ENCODE measurements around the gene LDB2. TPM values are rescaled to one million over a fixed set of nuclear protein-coding genes. Genes with fewer than 3 reads are reported as not detected.

The LDB2 gene
- total RNA-seq, 1 experiment from 2014 or later, result 18.7 TPM

GRCh38 chr4:16677001-16677944 lies 221.2 kb downstream of the LDB2 start:
- no peak overlapping the region for H3K4me3 ChIP-seq
- no peak for DNase-seq
- no peaks in the 10 kb centered on the region for H3K9me3 ChIP-seq
- no peaks in the 10 kb centered on the region for H3K36me3 ChIP-seq
- no peaks in the 10 kb centered on the region for H3K27me3 ChIP-seq

- Histone ChIP-seq H3K36me3 (no peaks in the 10 kb centered on the region), H3K9me3 (no peaks in the 10 kb centered on the region), H3K4me3 (no peak overlapping the region), H3K27me3 (no peaks in the 10 kb centered on the region)
- DNase-seq, result no peak
These were observed 222.1 kb downstream of the LDB2 start for GRCh38 chr4:16676230-16676770.

- Histone ChIP-seq H3K36me3 (no peaks in the 10 kb centered on the region), H3K27me3 (no peaks in the 10 kb centered on the region)
These were observed 224.4 kb downstream of the LDB2 start for GRCh38 chr4:16674082-16674481.

GRCh38 chr4:16672421-16672820 lies 226.0 kb downstream of the LDB2 start:
- DNase-seq, result no peak
- no peaks in the 10 kb centered on the region for H3K36me3 ChIP-seq
- H3K4me3 ChIP-seq, result no peak overlapping the region
- H3K27me3 ChIP-seq, result no peaks in the 10 kb centered on the region
- no peaks in the 10 kb centered on the region for H3K9me3 ChIP-seq

More at GRCh38 chr4:16674082-16674481, 224.4 kb downstream of the LDB2 start:
- DNase-seq, result no peak
- H3K9me3 ChIP-seq, result no peaks in the 10 kb centered on the region
- no peak overlapping the region for H3K4me3 ChIP-seq

GRCh38 chr4:16671741-16672140 lies 226.7 kb downstream of the LDB2 start:
- DNase-seq, result no peak
- Histone ChIP-seq H3K27me3 (no peaks in the 10 kb centered on the region), H3K9me3 (no peaks in the 10 kb centered on the region), H3K4me3 (no peak overlapping the region), H3K36me3 (no peaks in the 10 kb centered on the region)

GRCh38 chr4:16670727-16671126 lies 227.7 kb downstream of the LDB2 start:
- H3K27me3 ChIP-seq, result no peaks in the 10 kb centered on the region
- no peak for DNase-seq
- no peak overlapping the region for H3K4me3 ChIP-seq
- H3K9me3 ChIP-seq, result no peaks in the 10 kb centered on the region
- no peaks in the 10 kb centered on the region for H3K36me3 ChIP-seq

GRCh38 chr4:16669036-16669435 lies 229.4 kb downstream of the LDB2 start:
- no peaks in the 10 kb centered on the region for H3K9me3 ChIP-seq
- H3K36me3 ChIP-seq, result no peaks in the 10 kb centered on the region; the same call in none of the 2 replicates
- no peaks in the 10 kb centered on the region for H3K27me3 ChIP-seq
- no peak overlapping the region for H3K4me3 ChIP-seq
- DNase-seq, result no peak

- Histone ChIP-seq H3K9me3 (no peaks in the 10 kb centered on the region), H3K4me3 (no peak overlapping the region), H3K36me3 (no peaks in the 10 kb centered on the region; the same call in none of the 2 replicates), H3K27me3 (no peaks in the 10 kb centered on the region)
- no peak for DNase-seq
These were observed 230.0 kb downstream of the LDB2 start for GRCh38 chr4:16668488-16668887.

GRCh38 chr4:16667464-16667863 lies 231.0 kb downstream of the LDB2 start:
- Histone ChIP-seq H3K36me3 (no peaks in the 10 kb centered on the region; the same call in none of the 2 replicates), H3K9me3 (no peaks in the 10 kb centered on the region), H3K27me3 (no peaks in the 10 kb centered on the region), H3K4me3 (no peak overlapping the region)
- DNase-seq, result peak; percentile 10

- no peaks in the 10 kb centered on the region for H3K9me3 ChIP-seq
- no peak overlapping the region for H3K4me3 ChIP-seq
- no peak for DNase-seq
- no peaks in the 10 kb centered on the region for H3K27me3 ChIP-seq
- H3K36me3 ChIP-seq, result no peaks in the 10 kb centered on the region; the same call in none of the 2 replicates
These were observed 232.4 kb downstream of the LDB2 start for GRCh38 chr4:16665942-16666551.

GRCh38 chr4:16663732-16664131 lies 234.7 kb downstream of the LDB2 start:
- no peaks in the 10 kb centered on the region for H3K9me3 ChIP-seq
- DNase-seq, result no peak
- no peaks in the 10 kb centered on the region for H3K27me3 ChIP-seq
- no peaks in the 10 kb centered on the region; the same call in none of the 2 replicates for H3K36me3 ChIP-seq
- H3K4me3 ChIP-seq, result no peak overlapping the region

GRCh38 chr4:16663307-16663706 lies 235.1 kb downstream of the LDB2 start:
- Histone ChIP-seq H3K4me3 (no peak overlapping the region), H3K27me3 (no peaks in the 10 kb centered on the region), H3K9me3 (no peaks in the 10 kb centered on the region), H3K36me3 (no peaks in the 10 kb centered on the region; the same call in none of the 2 replicates)
- DNase-seq, result no peak

- Histone ChIP-seq H3K4me3 (no peak overlapping the region), H3K36me3 (no peaks in the 10 kb centered on the region; the same call in none of the 2 replicates), H3K27me3 (no peaks in the 10 kb centered on the region), H3K9me3 (no peaks in the 10 kb centered on the region)
- no peak for DNase-seq
These were observed 236.6 kb downstream of the LDB2 start for GRCh38 chr4:16661813-16662212.

- Histone ChIP-seq H3K27me3 (no peaks in the 10 kb centered on the region), H3K36me3 (no peaks in the 10 kb centered on the region; the same call in none of the 2 replicates), H3K4me3 (no peak overlapping the region), H3K9me3 (no peaks in the 10 kb centered on the region)
- DNase-seq, result no peak
These were observed 237.8 kb downstream of the LDB2 start for GRCh38 chr4:16660656-16661055.

GRCh38 chr4:16659694-16660093 lies 238.8 kb downstream of the LDB2 start:
- Histone ChIP-seq H3K4me3 (no peak overlapping the region), H3K9me3 (no peaks in the 10 kb centered on the region), H3K36me3 (no peaks in the 10 kb centered on the region; the same call in none of the 2 replicates), H3K27me3 (no peaks in the 10 kb centered on the region)
- DNase-seq, result no peak

- DNase-seq, result peak; percentile 43
- Histone ChIP-seq H3K4me3 (no peak overlapping the region), H3K9me3 (no peaks in the 10 kb centered on the region), H3K36me3 (no peaks in the 10 kb centered on the region; the same call in 1 of the 2 replicates), H3K27me3 (no peaks in the 10 kb centered on the region)
These were observed 239.4 kb downstream of the LDB2 start for GRCh38 chr4:16659079-16659478.

- Histone ChIP-seq H3K27me3 (no peaks in the 10 kb centered on the region), H3K4me3 (no peak overlapping the region), H3K9me3 (no peaks in the 10 kb centered on the region), H3K36me3 (no peaks in the 10 kb centered on the region; the same call in 1 of the 2 replicates)
- no peak for DNase-seq
These were observed 240.3 kb downstream of the LDB2 start for GRCh38 chr4:16658183-16658582.
